ENCODE measurements around the gene FTH1.

- TF ChIP-seq SMC3 (IDR thresholded peaks at IDR 0.05; ENCODE audit: low read depth, low read length) (no peak), BHLHE40 (IDR thresholded peaks at IDR 0.05; ENCODE audit: low read depth, low read length) (no peak), CTCF (conservative IDR thresholded peaks at IDR 0.05; ENCODE audit: low read depth, low read length) (no peak), POLR2A (IDR thresholded peaks at IDR 0.05; ENCODE audit: low read depth, low read length) (no peak)
Measured at GRCh38 chr11:61967924-61968757, 707 bp upstream of the FTH1 start.

Data from IMR-90 (cell line).